GM10266 (cell line): ENCODE results near the gene CKAP5.

Experiments used
- DNase-seq: peaks from one replicate; pipeline ENCODE4 v3.0.0; 2012; ENCODE audit errors: extremely low spot score
- CTCF ChIP-seq: IDR thresholded peaks from 2 replicates; pipeline ENCODE4 v1.5.1; 2012; ENCODE audit warnings: mild to moderate bottlenecking, low read depth; ENCODE audit not compliant: control insufficient read depth, insufficient read depth; ENCODE audit errors: missing control alignments

The CKAP5 gene

GRCh38 chr11:46693597-46694012, 152.5 kb downstream of the CKAP5 start:
- DNase-seq, result no peak
- no peak for TF ChIP-seq CTCF
